ENCODE results near the gene NACC1. TPM values are rescaled to one million over a fixed set of nuclear protein-coding genes. Genes with fewer than 3 reads are reported as not detected.

NACC1 gene
- total and polyA plus RNA-seq, 2 of the 13 experiments (the other 11 are each of a cell fraction or from before 2014, with no cell fraction given), result 31.8 to 42.3 TPM

DNA sequence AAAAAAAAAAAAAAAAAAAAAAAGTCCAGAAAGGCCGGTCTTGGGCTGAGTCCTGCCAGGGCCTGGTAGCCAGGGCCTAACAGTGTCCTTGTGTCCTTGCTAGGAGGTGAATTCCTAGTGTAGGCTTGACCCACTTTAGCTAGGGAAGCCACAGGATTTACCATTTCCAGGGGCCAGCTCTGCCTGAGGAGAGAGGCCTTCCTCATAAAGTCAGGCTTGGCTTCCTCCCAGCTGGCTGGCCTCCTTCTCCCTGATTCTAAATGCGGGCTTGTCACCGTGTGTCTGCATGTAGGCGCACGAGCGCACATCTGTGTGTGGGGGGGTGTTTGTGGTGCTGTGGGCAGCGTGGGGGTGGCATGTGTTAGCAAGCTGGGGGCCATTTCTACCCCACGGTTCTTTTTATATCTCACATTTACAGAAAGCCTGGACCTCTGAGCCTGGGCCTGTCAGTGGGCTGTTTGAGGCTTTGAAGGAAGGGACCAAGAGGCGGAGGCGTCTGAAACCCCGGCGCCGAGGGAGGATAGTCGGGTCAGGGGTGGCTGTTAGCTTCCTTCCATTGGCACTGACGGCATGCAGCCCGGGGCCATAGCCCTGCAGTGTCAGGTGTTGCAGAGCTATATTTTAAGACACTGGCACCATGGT lies 63.8 kb downstream of the NACC1 start:
- H2AFZ ChIP-seq (ENCODE audit: low read length), result peak overlapping the region; percentile 20
- CTCF ChIA-PET (ENCODE audit: low intra/inter-chr PET ratio, low total read pairs), result no interaction called here
- POLR2A ChIA-PET, result interaction anchor here (0.6 to 4.4 kb wide), 12 partner anchors 9 to 1181 kb away, joined by 3 to 25 read pairs (median 6); no protein-coding TSS in a partner anchor

More for the DNA sequence above, 63.8 kb downstream of the NACC1 start:
- FAIRE-seq (no peak), DNase-seq (ENCODE audit: low spot score) (no peak), ATAC-seq (peak; percentile 54)
- H4K20me1 ChIP-seq (ENCODE audit: insufficient read depth, low read length), result no peaks in the 10 kb centered on the region
- TF ChIP-seq UBTF (CRISPR knock-in tag; IDR thresholded peaks at IDR 0.05) (peak; percentile 31; the same call in 1 of the 2 replicates), KDM5B (CRISPR knock-in tag; IDR thresholded peaks at IDR 0.05; ENCODE audit: borderline replicate concordance) (0 out of 2 replicates have a peak, but pooled peaks have one; percentile 30), ZNF501 (CRISPR knock-in tag; IDR thresholded peaks at IDR 0.05) (0 out of 2 replicates have a peak, but pooled peaks have one; percentile 16), ZBTB8A (CRISPR knock-in tag; IDR thresholded peaks at IDR 0.05; ENCODE audit: borderline replicate concordance, low read depth) (no peak), MAX (IDR thresholded peaks at IDR 0.05) (peak; percentile 35; the same call in 1 of the 2 replicates), ZNF598 (CRISPR knock-in tag; IDR thresholded peaks at IDR 0.05; ENCODE audit: borderline replicate concordance) (0 out of 2 replicates have a peak, but pooled peaks have one; percentile 20), ZBTB3 (CRISPR knock-in tag; IDR thresholded peaks at IDR 0.05; ENCODE audit: borderline replicate concordance, low read depth) (no peak), ZFY (CRISPR knock-in tag; IDR thresholded peaks at IDR 0.05) (0 out of 2 replicates have a peak, but pooled peaks have one; percentile 18), ZFX (CRISPR knock-in tag; IDR thresholded peaks at IDR 0.05; ENCODE audit: low read depth) (peak; percentile 69), EED (CRISPR knock-in tag; IDR thresholded peaks at IDR 0.05) (no peak), TCF7L2 (IDR thresholded peaks at IDR 0.05; ENCODE audit: low read depth, low read length) (no peak)
- TF ChIP-seq, protein P1, sequence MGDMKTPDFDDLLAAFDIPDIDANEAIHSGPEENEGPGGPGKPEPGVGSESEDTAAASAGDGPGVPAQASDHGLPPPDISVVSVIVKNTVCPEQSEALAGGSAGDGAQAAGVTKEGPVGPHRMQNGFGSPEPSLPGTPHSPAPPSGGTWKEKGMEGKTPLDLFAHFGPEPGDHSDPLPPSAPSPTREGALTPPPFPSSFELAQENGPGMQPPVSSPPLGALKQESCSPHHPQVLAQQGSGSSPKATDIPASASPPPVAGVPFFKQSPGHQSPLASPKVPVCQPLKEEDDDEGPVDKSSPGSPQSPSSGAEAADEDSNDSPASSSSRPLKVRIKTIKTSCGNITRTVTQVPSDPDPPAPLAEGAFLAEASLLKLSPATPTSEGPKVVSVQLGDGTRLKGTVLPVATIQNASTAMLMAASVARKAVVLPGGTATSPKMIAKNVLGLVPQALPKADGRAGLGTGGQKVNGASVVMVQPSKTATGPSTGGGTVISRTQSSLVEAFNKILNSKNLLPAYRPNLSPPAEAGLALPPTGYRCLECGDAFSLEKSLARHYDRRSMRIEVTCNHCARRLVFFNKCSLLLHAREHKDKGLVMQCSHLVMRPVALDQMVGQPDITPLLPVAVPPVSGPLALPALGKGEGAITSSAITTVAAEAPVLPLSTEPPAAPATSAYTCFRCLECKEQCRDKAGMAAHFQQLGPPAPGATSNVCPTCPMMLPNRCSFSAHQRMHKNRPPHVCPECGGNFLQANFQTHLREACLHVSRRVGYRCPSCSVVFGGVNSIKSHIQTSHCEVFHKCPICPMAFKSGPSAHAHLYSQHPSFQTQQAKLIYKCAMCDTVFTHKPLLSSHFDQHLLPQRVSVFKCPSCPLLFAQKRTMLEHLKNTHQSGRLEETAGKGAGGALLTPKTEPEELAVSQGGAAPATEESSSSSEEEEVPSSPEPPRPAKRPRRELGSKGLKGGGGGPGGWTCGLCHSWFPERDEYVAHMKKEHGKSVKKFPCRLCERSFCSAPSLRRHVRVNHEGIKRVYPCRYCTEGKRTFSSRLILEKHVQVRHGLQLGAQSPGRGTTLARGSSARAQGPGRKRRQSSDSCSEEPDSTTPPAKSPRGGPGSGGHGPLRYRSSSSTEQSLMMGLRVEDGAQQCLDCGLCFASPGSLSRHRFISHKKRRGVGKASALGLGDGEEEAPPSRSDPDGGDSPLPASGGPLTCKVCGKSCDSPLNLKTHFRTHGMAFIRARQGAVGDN (CRISPR knock-in tag; IDR thresholded peaks at IDR 0.05), result peak; percentile 69
- TF ChIP-seq, protein P2, sequence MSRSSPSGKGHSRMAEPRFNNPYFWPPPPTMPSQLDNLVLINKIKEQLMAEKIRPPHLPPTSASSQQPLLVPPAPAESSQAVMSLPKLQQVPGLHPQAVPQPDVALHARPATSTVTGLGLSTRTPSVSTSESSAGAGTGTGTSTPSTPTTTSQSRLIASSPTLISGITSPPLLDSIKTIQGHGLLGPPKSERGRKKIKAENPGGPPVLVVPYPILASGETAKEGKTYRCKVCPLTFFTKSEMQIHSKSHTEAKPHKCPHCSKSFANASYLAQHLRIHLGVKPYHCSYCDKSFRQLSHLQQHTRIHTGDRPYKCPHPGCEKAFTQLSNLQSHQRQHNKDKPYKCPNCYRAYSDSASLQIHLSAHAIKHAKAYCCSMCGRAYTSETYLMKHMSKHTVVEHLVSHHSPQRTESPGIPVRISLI (CRISPR knock-in tag; IDR thresholded peaks at IDR 0.05; ENCODE audit: borderline replicate concordance), result peak; percentile 64; the same call in 1 of the 2 replicates
- H3K4me1 ChIP-seq (ENCODE audit: insufficient read depth, low read length), result peaks cover 22% of the 10 kb centered on the region
- H3K4me3 ChIP-seq (replicated peaks in 1 of 3; ENCODE audit: insufficient read depth in 1 of 3, low read depth in 2 of 3, low read length in 3 of 3), result peak overlapping the region; percentile 20 to 58 (median 55); a peak in 5 of 6 replicates
- in situ Hi-C loops (cut with HindIII; ENCODE audit: extremely low pct_ligation_motif_present, low pct_unique_long_range_greater_than_20kb) (no loop called here), intact Hi-C loops (cut with micrococcal nuclease; ENCODE audit: unreplicated experiment) (no loop called here)
- H3K9me3 ChIP-seq (ENCODE audit: low read length), result no peaks in the 10 kb centered on the region
- H3K4me2 ChIP-seq (ENCODE audit: low read depth, low read length), result peak overlapping the region; percentile 66
- H3K79me2 ChIP-seq (ENCODE audit: insufficient read depth, low read length), result no peaks in the 10 kb centered on the region
- H3K9ac ChIP-seq (ENCODE audit: insufficient read depth, low read depth, low read length), result peak overlapping the region; percentile 50
- 0 out of 5 replicates have a peak, but pooled peaks cover 0 to 4% of the 10 kb centered on the region in 2 experiments for H3K27me3 ChIP-seq (ENCODE audit: control insufficient read depth in 1 of 2, insufficient read depth in 2 of 2, low read length in 2 of 2)
- H3K27ac ChIP-seq (ENCODE audit: extremely low read length, insufficient read depth, low read length), result no peak overlapping the region
- no peaks in the 10 kb centered on the region for H3K36me3 ChIP-seq (replicated peaks in 1 of 2; ENCODE audit: control insufficient read depth in 1 of 2, insufficient read depth in 2 of 2, low read length in 2 of 2)
- no TSS peak for BruUV-seq (replicated peaks)
- WGBS (ENCODE audit: low lambda C conversion rate), result 3% methylated on average over 9 of the region's 16 CpGs

Data from HepG2 (cell line).